HepG2 (cell line): ENCODE data around the gene CAMTA1. TPM values are rescaled to one million over a fixed set of nuclear protein-coding genes. Genes with fewer than 3 reads are reported as not detected.

Experiments
- ATAC-seq: fragments of 200-7000 bp; cut with Tn5 transposase; 3 replicates; pipeline ENCODE4 v1.9.1; 2020; ENCODE audit warnings: mild to moderate bottlenecking, moderate library complexity
- BruUV-seq: library from RNA; stranded (reverse); fragments of 400-500 nt; replicated peaks from 2 replicates; lab custom pipeline; 2021; lab: Mats Ljungman, UMichigan
- CTCF ChIA-PET: fragments of 300-600 bp; formaldehyde crosslinking; extraction: SDS; loops from one replicate; lab custom pipeline; 2021; ENCODE audit warnings: low total read pairs, inconsistent platforms, low intra/inter-chr PET ratio; lab: Yijun Ruan, JAX
- POLR2A ChIA-PET: fragments of 350-600 bp; sonication (Branson Sonifier 250); formaldehyde crosslinking; loops from one replicate; lab custom pipeline; 2020; ENCODE audit warnings: antibody characterized with exemption, inconsistent platforms; lab: Yijun Ruan, JAX
- DNase-seq: peaks from one replicate; pipeline ENCODE4 v3.0.0-alpha.2; 2015; ENCODE audit warnings: low spot score
- FAIRE-seq: peaks from 3 replicates; lab custom pipeline; 2011; peaks lifted over from hg19 to GRCh38; lab: Jason Lieb, UNC
- H2AFZ ChIP-seq: one replicate; pipeline ENCODE4 v1.6.1; 2011; ENCODE audit warnings: low read length, inconsistent platforms
- H3K27ac ChIP-seq: fragments of 300-600 bp; 3 replicates; pipeline ENCODE4 v1.8.0; 2011; ENCODE audit warnings: mixed run types, mild to moderate bottlenecking, mixed read lengths, low read length, inconsistent platforms; ENCODE audit not compliant: insufficient read depth; ENCODE audit errors: extremely low read length
- H3K27me3 ChIP-seq, 2 experiments: fragments of 200-600 bp in 1 of 2; 2 replicates in 1 of 2; 3 replicates in 1 of 2; pipeline versions ENCODE4 v1.6.0 to v1.8.0; 2011; ENCODE audit warnings: low read length in 2 of 2, mild to moderate bottlenecking in 2 of 2, moderate library complexity in 2 of 2, inconsistent platforms in 1 of 2; ENCODE audit not compliant: insufficient read depth in 2 of 2, control insufficient read depth in 1 of 2
- H3K36me3 ChIP-seq, 2 experiments: fragments of 200-600 bp in 1 of 2; replicated peaks in 1 of 2; 2 replicates in 1 of 2; 3 replicates in 1 of 2; pipeline versions ENCODE4 v1.5.1 to v1.8.0; 2011; ENCODE audit warnings: low read length in 2 of 2, inconsistent platforms in 1 of 2; ENCODE audit not compliant: insufficient read depth in 2 of 2, control insufficient read depth in 1 of 2
- H3K4me1 ChIP-seq: 2 replicates; pipeline ENCODE4 v1.5.1; 2012; ENCODE audit warnings: low read length, inconsistent platforms; ENCODE audit not compliant: insufficient read depth
- H3K4me2 ChIP-seq: 2 replicates; pipeline ENCODE4 v1.6.0; 2011; ENCODE audit warnings: low read depth, low read length, inconsistent platforms
- H3K4me3 ChIP-seq, 3 experiments: fragments of 200-600 bp in 1 of 3; sonication (generic), shearing (Covaris generic) in 1 of 3; replicated peaks in 1 of 3; 2 replicates each; pipeline ENCODE4 v1.5.1; 2011 to 2016; ENCODE audit warnings: low read length in 3 of 3, inconsistent platforms in 2 of 3, low read depth in 2 of 3, mild to moderate bottlenecking in 2 of 3, control low read depth in 1 of 3, mixed read lengths in 1 of 3; ENCODE audit not compliant: insufficient read depth in 1 of 3
- H3K79me2 ChIP-seq: one replicate; pipeline ENCODE4 v1.6.1; 2011; ENCODE audit warnings: low read length, inconsistent platforms; ENCODE audit not compliant: insufficient read depth
- H3K9ac ChIP-seq: 2 replicates; pipeline ENCODE4 v1.6.0; 2011; ENCODE audit warnings: mild to moderate bottlenecking, low read depth, low read length, inconsistent platforms; ENCODE audit not compliant: insufficient read depth
- H3K9me3 ChIP-seq: 2 replicates; pipeline ENCODE4 v1.5.1; 2012; ENCODE audit warnings: mild to moderate bottlenecking, low read length
- H4K20me1 ChIP-seq: 2 replicates; pipeline ENCODE4 v1.6.0; 2011; ENCODE audit warnings: inconsistent platforms, mild to moderate bottlenecking, low read length, moderate library complexity; ENCODE audit not compliant: insufficient read depth
- ATRX ChIP-seq: sonication (generic); formaldehyde crosslinking; IDR thresholded peaks from 2 replicates; pipeline ENCODE4 v1.4.0; 2020; ENCODE audit warnings: missing genetic modification reagents, borderline replicate concordance
- FIP1L1 ChIP-seq: fragments of 200-400 bp; formaldehyde crosslinking; IDR thresholded peaks from 2 replicates; pipeline ENCODE4 v1.6.1; 2018; ENCODE audit warnings: low read depth, mild to moderate bottlenecking, low read length, moderate library complexity, borderline replicate concordance; ENCODE audit not compliant: insufficient read depth
- HMG20A ChIP-seq: IDR thresholded peaks from 2 replicates; pipeline ENCODE4 v1.6.1; 2016; ENCODE audit warnings: borderline replicate concordance
- IRF2 ChIP-seq: IDR thresholded peaks from 2 replicates; pipeline ENCODE4 v1.6.1; 2018; ENCODE audit warnings: missing genetic modification reagents, missing compliant biosample characterization
- KAT2B ChIP-seq: fragments of 150-350 bp; IDR thresholded peaks from 2 replicates; pipeline ENCODE4 v1.6.1; 2014; ENCODE audit warnings: low read depth, low read length, borderline replicate concordance
- MEIS1 ChIP-seq: sonication (generic); formaldehyde crosslinking; IDR thresholded peaks from 2 replicates; pipeline ENCODE4 v1.9.0; 2021; ENCODE audit warnings: mild to moderate bottlenecking, missing genetic modification reagents, moderate library complexity, borderline replicate concordance
- MTA1 ChIP-seq: sonication (generic); formaldehyde crosslinking; IDR thresholded peaks from 2 replicates; pipeline ENCODE4 v1.4.0; 2020; ENCODE audit warnings: missing genetic modification reagents, mild to moderate bottlenecking, borderline replicate concordance
- PTBP1 ChIP-seq: fragments of 200-400 bp; formaldehyde crosslinking; IDR thresholded peaks from 2 replicates; pipeline ENCODE4 v1.6.1; 2018; ENCODE audit warnings: low read length, low read depth; ENCODE audit not compliant: poor library complexity, severe bottlenecking
- RNF2 ChIP-seq: fragments of 450-650 bp; conservative IDR thresholded peaks from 2 replicates; pipeline ENCODE4 v1.6.1; 2016; ENCODE audit warnings: low read depth
- TCF12 ChIP-seq, 2 experiments: fragments of 450-650 bp in 1 of 2; sonication (generic) in 1 of 2; formaldehyde crosslinking in 1 of 2; IDR thresholded peaks; 2 replicates each; pipeline versions ENCODE4 v1.6.1 to v1.8.0; 2017 to 2022; ENCODE audit warnings: antibody characterized with exemption in 1 of 2, mild to moderate bottlenecking in 1 of 2, missing genetic modification reagents in 1 of 2, moderate library complexity in 1 of 2
- ZFY ChIP-seq: sonication (generic); formaldehyde crosslinking; IDR thresholded peaks from 2 replicates; pipeline ENCODE4 v1.4.0; 2020; ENCODE audit warnings: missing genetic modification reagents
- ZNF17 ChIP-seq: sonication (generic); formaldehyde crosslinking; IDR thresholded peaks from 2 replicates; pipeline ENCODE4 v1.5.0; 2020; ENCODE audit warnings: mild to moderate bottlenecking, missing genetic modification reagents
- ZNF234 ChIP-seq: sonication (generic); formaldehyde crosslinking; conservative IDR thresholded peaks from 2 replicates; pipeline ENCODE4 v1.5.1; 2020; ENCODE audit warnings: mild to moderate bottlenecking, missing genetic modification reagents
- ZNF253 ChIP-seq: sonication (generic); formaldehyde crosslinking; IDR thresholded peaks from 2 replicates; pipeline ENCODE4 v1.8.0; 2022; ENCODE audit warnings: mild to moderate bottlenecking, missing genetic modification reagents, borderline replicate concordance
- ZNF3 ChIP-seq: IDR thresholded peaks from 2 replicates; pipeline ENCODE4 v1.7.0; 2017; ENCODE audit warnings: inconsistent platforms
- ZNF484 ChIP-seq: sonication (generic); formaldehyde crosslinking; IDR thresholded peaks from 2 replicates; pipeline ENCODE4 v1.5.1; 2020; ENCODE audit warnings: mild to moderate bottlenecking, low read depth, missing genetic modification reagents, borderline replicate concordance
- ZNF615 ChIP-seq: sonication (generic); formaldehyde crosslinking; IDR thresholded peaks from 2 replicates; pipeline ENCODE4 v1.5.0; 2020; ENCODE audit warnings: mild to moderate bottlenecking, missing genetic modification reagents, borderline replicate concordance
- WGBS: methylation state at CpG from one replicate; pipeline ENCODE4 v1.1.6; 2017; ENCODE audit warnings: low lambda C conversion rate; 5-methylcytosine and 5-hydroxymethylcytosine counted together
- in situ Hi-C: cut with HindIII; loops from 2 replicates; pipeline ENCODE4 v1.10.0; 2017; ENCODE audit warnings: low pct_unique_long_range_greater_than_20kb; ENCODE audit not compliant: extremely low pct_ligation_motif_present
- intact Hi-C: fragments of 100-400 bp; cut with micrococcal nuclease; formaldehyde crosslinking; loops from one replicate; pipeline ENCODE4 v1.10.0; 2022; ENCODE audit not compliant: unreplicated experiment
- polyA plus RNA-seq, 8 experiments: library from polyadenylated mRNA; depleted of rRNA in 3 of 8; stranded (reverse) in 7 of 8; unstranded in 1 of 8; fragments of >200 nt; fragmentation: Illumina TruSeq in 4 of 8; extraction: Trizol in 4 of 8; gene quantifications; 2 replicates each; pipeline versions ENCODE4 v1.2.1 to v1.2.3, GENCODE V29; 2011 to 2016; ENCODE audit warnings: low read depth in 4 of 8, missing spikeins in 1 of 8, mixed read lengths in 1 of 8; ENCODE audit not compliant: insufficient read depth in 1 of 8
- total RNA-seq, 5 experiments: library from RNA; depleted of rRNA; stranded (reverse); fragments of >200 nt; fragmentation: Illumina TruSeq; extraction: Trizol; gene quantifications; 2 replicates each; pipeline ENCODE4 v1.2.3, GENCODE V29; 2016; ENCODE audit warnings: low read depth in 1 of 5
- TF ChIP-seq, protein P1 (sequence below): sonication (generic); formaldehyde crosslinking; IDR thresholded peaks from 2 replicates; pipeline ENCODE4 v1.4.0; 2020; ENCODE audit warnings: low read depth, mild to moderate bottlenecking, missing genetic modification reagents

CAMTA1 gene
- total and polyA plus RNA-seq, 2 of the 13 experiments (the other 11 are each of a cell fraction or from before 2014, with no cell fraction given), result 25.0 to 36.4 TPM

DNA sequence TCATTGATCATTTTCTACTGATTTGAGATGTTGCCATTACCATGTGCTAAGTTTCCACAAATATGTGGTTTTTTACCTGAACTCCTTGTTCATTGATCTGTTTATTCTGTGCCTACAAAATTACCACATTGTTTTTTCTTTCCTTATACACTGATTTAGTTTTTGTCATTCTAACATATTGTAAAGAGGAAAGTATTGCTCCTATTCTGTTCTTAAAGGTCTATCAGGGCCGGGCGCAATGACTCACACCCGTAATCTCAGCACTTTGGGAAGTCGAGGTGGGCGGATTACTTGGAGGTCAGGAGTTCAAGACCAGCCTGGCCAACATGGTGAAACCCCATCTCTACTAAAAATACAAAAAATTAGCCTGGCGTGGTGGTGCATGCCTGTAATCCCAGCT is 75.1 kb downstream of the CAMTA1 start:
- CTCF ChIA-PET, result no interaction called here
- Histone ChIP-seq H4K20me1 (no peaks in the 10 kb centered on the region), H3K4me3 (no peak overlapping the region), H3K4me2 (no peak overlapping the region), H2AFZ (no peak overlapping the region), H3K36me3 (0 out of 5 replicates have a peak, but pooled peaks cover 0 to 2% of the 10 kb centered on the region in 2 experiments), H3K9me3 (no peaks in the 10 kb centered on the region), H3K9ac (no peak overlapping the region), H3K4me1 (peaks cover 14% of the 10 kb centered on the region), H3K79me2 (no peaks in the 10 kb centered on the region), H3K27me3 (no peaks in the 10 kb centered on the region), H3K27ac (no peak overlapping the region)
- no TSS peak for BruUV-seq
- FAIRE-seq (no peak), DNase-seq (no peak), ATAC-seq (no peak)
- POLR2A ChIA-PET, result no interaction called here
- intact Hi-C loops (no loop called here), in situ Hi-C loops (no loop called here)
- no peak for TF ChIP-seq MEIS1 (CRISPR knock-in tag)
- no peak for TF ChIP-seq ZFY (CRISPR knock-in tag)
- no peak for TF ChIP-seq ATRX (CRISPR knock-in tag)
- no peak for TF ChIP-seq RNF2
- no peak for TF ChIP-seq ZNF484
- TF ChIP-seq MTA1 (CRISPR knock-in tag), result no peak
- no peak for TF ChIP-seq TCF12 (IDR thresholded peaks at IDR 0.05)
- no peak for TF ChIP-seq TCF12 (CRISPR knock-in tag; IDR thresholded peaks at IDR 0.05)
- no peak for TF ChIP-seq KAT2B
- no peak for TF ChIP-seq ZNF615
- TF ChIP-seq FIP1L1, result no peak
- TF ChIP-seq PTBP1, result no peak
- no peak for TF ChIP-seq ZNF17 (CRISPR knock-in tag)
- no peak for TF ChIP-seq ZNF234
- TF ChIP-seq ZNF253, result no peak
- no peak for TF ChIP-seq HMG20A
- no peak for TF ChIP-seq IRF2 (CRISPR knock-in tag)
- no peak for TF ChIP-seq ZNF3 (CRISPR knock-in tag)
- TF ChIP-seq, protein P1, sequence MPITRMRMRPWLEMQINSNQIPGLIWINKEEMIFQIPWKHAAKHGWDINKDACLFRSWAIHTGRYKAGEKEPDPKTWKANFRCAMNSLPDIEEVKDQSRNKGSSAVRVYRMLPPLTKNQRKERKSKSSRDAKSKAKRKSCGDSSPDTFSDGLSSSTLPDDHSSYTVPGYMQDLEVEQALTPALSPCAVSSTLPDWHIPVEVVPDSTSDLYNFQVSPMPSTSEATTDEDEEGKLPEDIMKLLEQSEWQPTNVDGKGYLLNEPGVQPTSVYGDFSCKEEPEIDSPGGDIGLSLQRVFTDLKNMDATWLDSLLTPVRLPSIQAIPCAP (CRISPR knock-in tag), result no peak
- WGBS, result 95% methylated on average over 6 of the region's 6 CpGs
